ENCODE measurements around the gene SMAD3. TPM values are rescaled to one million over a fixed set of nuclear protein-coding genes. Genes with fewer than 3 reads are reported as not detected.

The SMAD3 gene
- total RNA-seq, 4 donors from 2014 or later, result 21.2 to 32.3 (median 24.2) TPM

DNA sequence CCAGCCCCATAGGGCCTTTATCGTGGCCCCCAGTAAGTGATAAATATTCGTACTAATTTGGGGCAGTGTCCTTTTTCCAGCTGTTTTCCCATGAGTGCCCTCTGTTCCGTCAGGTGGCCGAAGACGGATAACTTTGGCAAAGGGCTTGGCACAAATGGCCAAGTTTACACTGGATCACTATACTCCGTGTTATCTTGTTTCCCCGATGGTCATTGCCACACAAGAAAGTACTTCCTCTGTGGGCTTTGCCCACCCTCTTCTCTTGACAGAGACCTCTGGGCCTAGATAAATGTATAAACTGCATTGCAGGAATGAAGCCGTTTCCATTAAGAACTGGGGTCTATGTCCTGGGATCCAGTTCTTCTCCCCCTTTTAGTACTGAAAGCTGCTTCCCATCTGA, 39.1 kb downstream of the SMAD3 start:
- Histone ChIP-seq H3K9me3 (no peaks in the 10 kb centered on the region), H3K4me3 (no peak overlapping the region), H3K27me3 (no peaks in the 10 kb centered on the region), H3K27ac (replicated peaks in 1 of 4) (peak overlapping the region; percentile 79 to 88 (median 83)), H3K36me3 (no peaks in the 10 kb centered on the region), H3K4me1 (peaks cover 71 to 98% (median 93%) of the 10 kb centered on the region in 4 donors)
- TF ChIP-seq EP300 (IDR thresholded peaks at IDR 0.05) (no peak), POLR2A (IDR thresholded peaks at IDR 0.05; ENCODE audit: low read depth) (no peak), POLR2AphosphoS5 (IDR thresholded peaks at IDR 0.05) (no peak)
- TF ChIP-seq, protein P1, sequence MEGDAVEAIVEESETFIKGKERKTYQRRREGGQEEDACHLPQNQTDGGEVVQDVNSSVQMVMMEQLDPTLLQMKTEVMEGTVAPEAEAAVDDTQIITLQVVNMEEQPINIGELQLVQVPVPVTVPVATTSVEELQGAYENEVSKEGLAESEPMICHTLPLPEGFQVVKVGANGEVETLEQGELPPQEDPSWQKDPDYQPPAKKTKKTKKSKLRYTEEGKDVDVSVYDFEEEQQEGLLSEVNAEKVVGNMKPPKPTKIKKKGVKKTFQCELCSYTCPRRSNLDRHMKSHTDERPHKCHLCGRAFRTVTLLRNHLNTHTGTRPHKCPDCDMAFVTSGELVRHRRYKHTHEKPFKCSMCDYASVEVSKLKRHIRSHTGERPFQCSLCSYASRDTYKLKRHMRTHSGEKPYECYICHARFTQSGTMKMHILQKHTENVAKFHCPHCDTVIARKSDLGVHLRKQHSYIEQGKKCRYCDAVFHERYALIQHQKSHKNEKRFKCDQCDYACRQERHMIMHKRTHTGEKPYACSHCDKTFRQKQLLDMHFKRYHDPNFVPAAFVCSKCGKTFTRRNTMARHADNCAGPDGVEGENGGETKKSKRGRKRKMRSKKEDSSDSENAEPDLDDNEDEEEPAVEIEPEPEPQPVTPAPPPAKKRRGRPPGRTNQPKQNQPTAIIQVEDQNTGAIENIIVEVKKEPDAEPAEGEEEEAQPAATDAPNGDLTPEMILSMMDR (IDR thresholded peaks at IDR 0.05), result no peak
- intact Hi-C loops (cut with DNase I), result loop anchor here (5.0 kb wide), 1 partner anchor 37 kb away; the partner anchor contains the start of gene SMAD3
- 44% methylated on average over 8 of the region's 8 CpGs for WGBS
- no peak for DNase-seq (ENCODE audit: extremely low spot score)

GRCh38 chr15:67105065-67105951, 39.9 kb downstream of the SMAD3 start:
- H3K4me1 ChIP-seq, result peaks cover 78 to 98% (median 94%) of the 10 kb centered on the region in 4 donors
- no peak for DNase-seq (ENCODE audit: extremely low spot score)
- WGBS, result 44% methylated on average over 11 of the region's 11 CpGs
- intact Hi-C loops (cut with DNase I), result no loop called here
- no peak overlapping the region for H3K4me3 ChIP-seq
- no peaks in the 10 kb centered on the region for H3K27me3 ChIP-seq
- peak overlapping the region; percentile 79 to 88 (median 83) for H3K27ac ChIP-seq (replicated peaks in 1 of 4)
- TF ChIP-seq POLR2AphosphoS5 (IDR thresholded peaks at IDR 0.05) (peak; percentile 57 to 83), POLR2A (IDR thresholded peaks at IDR 0.05; ENCODE audit: low read depth) (no peak), EP300 (IDR thresholded peaks at IDR 0.05) (peak; percentile 28)
- TF ChIP-seq, protein P1 (IDR thresholded peaks at IDR 0.05), result peak in 2 of 3 experiments; percentile 16 to 35
- H3K36me3 ChIP-seq, result no peaks in the 10 kb centered on the region
- H3K9me3 ChIP-seq, result no peaks in the 10 kb centered on the region

- Histone ChIP-seq H3K36me3 (no peaks in the 10 kb centered on the region), H3K27ac (replicated peaks in 1 of 4) (peak overlapping the region; percentile 79 to 88 (median 83)), H3K9me3 (no peaks in the 10 kb centered on the region), H3K4me1 (peaks cover 72 to 98% (median 88%) of the 10 kb centered on the region in 4 donors), H3K4me3 (no peak overlapping the region), H3K27me3 (no peaks in the 10 kb centered on the region)
- 75% methylated on average over 8 of the region's 8 CpGs for WGBS
- intact Hi-C loops (cut with DNase I), result no loop called here
- no peak for DNase-seq (ENCODE audit: extremely low spot score)
- TF ChIP-seq POLR2AphosphoS5 (IDR thresholded peaks at IDR 0.05) (no peak), POLR2A (IDR thresholded peaks at IDR 0.05; ENCODE audit: low read depth) (no peak), EP300 (IDR thresholded peaks at IDR 0.05) (no peak)
- TF ChIP-seq, protein P1 (IDR thresholded peaks at IDR 0.05), result no peak
Measured at GRCh38 chr15:67105991-67106763, 40.8 kb downstream of the SMAD3 start.

DNA sequence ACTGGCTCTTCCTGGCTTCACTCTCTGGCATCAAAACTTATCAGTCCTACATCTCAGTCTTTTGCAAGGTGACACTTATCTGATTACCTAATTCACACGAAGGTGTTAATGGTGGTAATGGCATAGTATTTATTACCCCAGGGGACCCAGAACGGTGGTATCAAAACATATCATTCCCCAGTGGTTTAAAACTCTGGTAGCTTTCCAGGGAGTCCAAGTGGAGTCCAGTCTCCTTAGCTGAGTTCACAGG, 41.3 kb downstream of the SMAD3 start:
- WGBS, result 11% methylated on average over 2 of the region's 2 CpGs
- no peaks in the 10 kb centered on the region for H3K27me3 ChIP-seq
- H3K4me1 ChIP-seq, result peaks cover 71 to 92% (median 83%) of the 10 kb centered on the region in 4 donors
- no peak overlapping the region for H3K4me3 ChIP-seq
- H3K27ac ChIP-seq (replicated peaks in 1 of 4), result peak overlapping the region; percentile 79 to 88 (median 83)
- H3K36me3 ChIP-seq, result no peaks in the 10 kb centered on the region
- no peak for DNase-seq (ENCODE audit: extremely low spot score)
- TF ChIP-seq POLR2A (IDR thresholded peaks at IDR 0.05; ENCODE audit: low read depth) (no peak), EP300 (IDR thresholded peaks at IDR 0.05) (no peak), POLR2AphosphoS5 (IDR thresholded peaks at IDR 0.05) (no peak)
- TF ChIP-seq, protein P1 (IDR thresholded peaks at IDR 0.05), result no peak
- no peaks in the 10 kb centered on the region for H3K9me3 ChIP-seq
- intact Hi-C loops (cut with DNase I), result no loop called here

All from esophagus muscularis mucosa (tissue), 4 donors.